ENCODE data around the gene LGMN.

Gene LGMN

GRCh38 chr14:92724516-92725340 is 23.7 kb downstream of the LGMN start:
- no peak for DNase-seq

GRCh38 chr14:92719890-92720323 is 28.5 kb downstream of the LGMN start:
- DNase-seq, result no peak

- no peak for DNase-seq
Measured at GRCh38 chr14:92719421-92719820, 29.0 kb downstream of the LGMN start.

- DNase-seq, result no peak
Measured at GRCh38 chr14:92718664-92719063, 29.8 kb downstream of the LGMN start.

GRCh38 chr14:92717571-92718042 is 30.8 kb downstream of the LGMN start:
- DNase-seq, result no peak

GRCh38 chr14:92716131-92716530 is 32.3 kb downstream of the LGMN start:
- no peak for DNase-seq

- DNase-seq, result peak; percentile 41
Measured at GRCh38 chr14:92714739-92715307, 33.6 kb downstream of the LGMN start.

- no peak for DNase-seq
Measured at GRCh38 chr14:92712654-92713051, 35.8 kb downstream of the LGMN start.

- DNase-seq, result no peak
Measured at GRCh38 chr14:92711976-92712653, 36.3 kb downstream of the LGMN start.

- no peak for DNase-seq
Measured at GRCh38 chr14:92710001-92710341, 38.5 kb downstream of the LGMN start.

- DNase-seq, result no peak
Measured at GRCh38 chr14:92709340-92710000, 39.0 kb downstream of the LGMN start.

- DNase-seq, result no peak
Measured at GRCh38 chr14:92706386-92706785, 42.0 kb downstream of the LGMN start.

- DNase-seq, result no peak
Measured at GRCh38 chr14:92704821-92705220, 43.6 kb downstream of the LGMN start.

- DNase-seq, result peak; percentile 25
Measured at GRCh38 chr14:92704036-92704804, 44.2 kb downstream of the LGMN start.

GRCh38 chr14:92703516-92703915 is 44.9 kb downstream of the LGMN start:
- no peak for DNase-seq

- DNase-seq, result peak; percentile 16
Measured at GRCh38 chr14:92702441-92702918, 45.9 kb downstream of the LGMN start.

GRCh38 chr14:92701826-92702225 is 46.6 kb downstream of the LGMN start:
- DNase-seq, result no peak

GRCh38 chr14:92698393-92698792 is 50.0 kb downstream of the LGMN start:
- DNase-seq, result no peak

GRCh38 chr14:92696366-92696765 is 52.1 kb downstream of the LGMN start:
- no peak for DNase-seq

- no peak for DNase-seq
Measured at GRCh38 chr14:92695562-92695961, 52.9 kb downstream of the LGMN start.

- no peak for DNase-seq
Measured at GRCh38 chr14:92694807-92695206, 53.6 kb downstream of the LGMN start.

Data from midbrain (tissue), 1 donor.